ENCODE measurements around the gene FOXA1.
A peak's percentile ranks its signal among the peaks of the same experiment; 100 is the strongest.

FOXA1 gene

GRCh38 chr14:37600880-37601741 is 6.1 kb upstream of the FOXA1 start:
- H3K36me3 ChIP-seq (ENCODE audit: insufficient read depth, low read length): no peaks in the 10 kb centered on the region
- peaks cover 99% of the 10 kb centered on the region for H3K27me3 ChIP-seq (ENCODE audit: control insufficient read depth, insufficient read depth, low read length)
- no peak overlapping the region for H3K4me2 ChIP-seq (ENCODE audit: low read length)
- peaks cover 4% of the 10 kb centered on the region for H3K4me1 ChIP-seq (ENCODE audit: control insufficient read depth, insufficient read depth, low read length)
- H3K9ac ChIP-seq (ENCODE audit: low read depth, low read length): no peak overlapping the region
- H3K4me3 ChIP-seq (ENCODE audit: low read length): no peak overlapping the region
- H3K9me3 ChIP-seq (replicated peaks; ENCODE audit: low read length): peaks cover 2% of the 10 kb centered on the region

DNA sequence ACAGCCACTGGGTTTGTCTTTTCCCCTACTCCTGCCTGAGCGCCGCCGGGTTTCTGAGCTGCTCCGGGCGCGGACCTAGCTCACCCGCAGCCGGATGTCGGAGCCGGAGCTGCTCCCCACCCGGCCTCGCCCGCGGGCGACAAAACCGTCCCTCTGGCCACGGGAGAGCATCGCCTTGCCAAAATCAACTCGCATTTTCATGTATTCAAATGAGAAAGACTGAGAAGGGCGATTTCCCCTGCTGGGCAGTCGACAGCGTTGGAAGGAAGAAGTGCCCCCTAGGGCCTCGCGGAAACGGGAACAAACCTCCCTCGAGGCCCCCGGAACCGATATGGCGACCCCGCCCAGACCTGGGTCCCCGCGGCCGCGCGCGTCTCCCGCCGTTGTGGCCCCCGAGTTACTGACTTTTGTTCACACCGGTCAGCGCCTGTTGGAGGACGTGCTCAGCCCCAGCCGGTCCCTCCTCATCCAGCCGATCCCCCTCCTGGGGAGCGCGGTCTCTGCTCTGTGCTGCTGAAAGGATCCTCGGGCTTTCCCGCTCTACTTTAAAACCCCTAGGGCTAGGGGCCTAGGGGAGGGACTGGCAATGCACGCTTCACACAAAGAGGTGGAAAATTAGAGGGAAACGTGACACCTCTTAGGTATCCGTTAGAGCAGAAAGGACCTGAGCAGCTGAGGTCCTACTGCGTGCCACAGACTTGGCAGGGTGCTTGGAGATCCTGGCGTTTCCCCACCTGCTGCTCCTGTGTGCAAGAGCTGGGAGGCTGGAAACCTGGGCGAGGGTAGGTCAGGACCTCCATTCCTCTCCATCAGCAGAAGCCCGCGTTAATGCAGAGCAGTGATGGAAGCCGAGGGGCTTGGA is 4.7 kb upstream of the FOXA1 start:
- Histone ChIP-seq H3K27me3 (ENCODE audit: control insufficient read depth, insufficient read depth, low read length) (peaks cover 93% of the 10 kb centered on the region), H3K4me3 (ENCODE audit: low read length) (peak overlapping the region; percentile 12)

DNA sequence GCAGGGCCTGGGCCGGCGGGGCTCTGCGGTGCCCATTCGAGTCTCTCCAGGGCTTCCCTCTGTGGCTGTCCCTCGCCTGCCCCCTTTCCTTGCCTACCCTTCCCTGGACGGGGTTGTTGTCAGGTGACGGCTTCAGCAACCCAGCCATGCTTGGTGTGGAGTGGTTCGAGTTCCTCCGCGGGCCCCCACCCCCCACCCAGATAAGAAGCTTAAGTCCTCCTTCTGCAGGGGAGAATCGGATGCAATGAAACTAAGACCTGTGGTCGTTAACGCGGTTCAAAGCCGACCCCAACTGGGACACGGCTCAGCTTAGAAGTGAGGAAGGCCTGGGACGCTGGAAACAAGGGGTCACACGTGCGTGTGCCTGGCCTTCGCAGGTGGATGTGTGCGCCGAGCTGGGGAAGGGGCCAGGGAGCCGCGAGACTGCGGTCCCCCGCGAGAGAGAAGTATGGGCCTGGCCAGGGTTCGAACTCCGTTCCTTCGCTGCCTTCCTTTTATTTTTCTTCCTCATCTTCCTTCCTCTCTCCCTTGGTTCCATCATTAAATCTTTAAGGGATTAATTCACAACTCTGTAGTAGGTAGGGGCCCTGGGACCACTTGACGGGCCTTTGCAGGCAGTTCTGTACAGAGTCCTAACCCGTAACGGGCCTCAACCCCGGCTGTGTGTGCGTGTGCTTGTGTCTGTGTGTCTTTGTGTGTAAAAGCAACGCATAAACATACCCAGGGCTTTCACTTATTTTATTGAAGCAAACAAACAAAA is 3.9 kb upstream of the FOXA1 start:
- peaks cover 11% of the 10 kb centered on the region for H3K4me1 ChIP-seq (ENCODE audit: control insufficient read depth, insufficient read depth, low read length)
- H3K27me3 ChIP-seq (ENCODE audit: control insufficient read depth, insufficient read depth, low read length): peaks cover 87% of the 10 kb centered on the region
- no peaks in the 10 kb centered on the region for H3K36me3 ChIP-seq (ENCODE audit: insufficient read depth, low read length)
- no peak overlapping the region for H3K4me3 ChIP-seq (ENCODE audit: low read length)
- no peak overlapping the region for H3K9ac ChIP-seq (ENCODE audit: low read depth, low read length)
- H3K4me2 ChIP-seq (ENCODE audit: low read length): peak overlapping the region; percentile 70
- H3K9me3 ChIP-seq (replicated peaks; ENCODE audit: low read length): peaks cover 2% of the 10 kb centered on the region

More for the DNA sequence above, 4.7 kb upstream of the FOXA1 start:
- Histone ChIP-seq H3K9me3 (replicated peaks; ENCODE audit: low read length) (peaks cover 2% of the 10 kb centered on the region), H3K36me3 (ENCODE audit: insufficient read depth, low read length) (no peaks in the 10 kb centered on the region), H3K4me1 (ENCODE audit: control insufficient read depth, insufficient read depth, low read length) (peaks cover 10% of the 10 kb centered on the region), H3K9ac (ENCODE audit: low read depth, low read length) (no peak overlapping the region), H3K4me2 (ENCODE audit: low read length) (peak overlapping the region; percentile 70)

GRCh38 chr14:37597914-37598746 is 3.1 kb upstream of the FOXA1 start:
- Histone ChIP-seq H3K36me3 (ENCODE audit: insufficient read depth, low read length) (no peaks in the 10 kb centered on the region), H3K9me3 (replicated peaks; ENCODE audit: low read length) (peaks cover 2% of the 10 kb centered on the region), H3K4me2 (ENCODE audit: low read length) (peak overlapping the region; percentile 60), H3K4me1 (ENCODE audit: control insufficient read depth, insufficient read depth, low read length) (peaks cover 13% of the 10 kb centered on the region), H3K9ac (ENCODE audit: low read depth, low read length) (no peak overlapping the region), H3K4me3 (ENCODE audit: low read length) (peak overlapping the region; percentile 41), H3K27me3 (ENCODE audit: control insufficient read depth, insufficient read depth, low read length) (peaks cover 87% of the 10 kb centered on the region)

DNA sequence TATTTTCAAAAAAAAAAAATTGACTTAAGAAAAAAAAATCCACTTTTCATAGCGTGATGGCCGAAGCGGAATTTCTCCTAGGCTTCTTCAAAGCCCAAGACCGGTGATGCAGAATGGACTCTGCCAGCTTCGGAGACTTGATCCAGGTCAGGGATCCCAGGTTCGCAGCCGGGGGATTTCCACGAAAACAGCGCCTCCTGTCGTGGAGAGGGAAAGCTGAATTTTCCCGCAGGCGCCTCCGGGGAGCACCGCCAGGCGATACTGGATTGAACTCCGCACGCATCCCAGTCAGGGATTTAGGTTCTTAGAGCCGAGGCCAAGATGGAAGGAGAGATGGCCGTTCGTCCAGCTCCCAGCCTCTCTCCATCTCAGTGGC is 2.5 kb upstream of the FOXA1 start:
- peaks cover 87% of the 10 kb centered on the region for H3K27me3 ChIP-seq (ENCODE audit: control insufficient read depth, insufficient read depth, low read length)
- H3K4me2 ChIP-seq (ENCODE audit: low read length): peak overlapping the region; percentile 60
- no peak overlapping the region for H3K9ac ChIP-seq (ENCODE audit: low read depth, low read length)
- H3K4me1 ChIP-seq (ENCODE audit: control insufficient read depth, insufficient read depth, low read length): peaks cover 13% of the 10 kb centered on the region
- H3K9me3 ChIP-seq (replicated peaks; ENCODE audit: low read length): peaks cover 2% of the 10 kb centered on the region
- no peak overlapping the region for H3K4me3 ChIP-seq (ENCODE audit: low read length)
- no peaks in the 10 kb centered on the region for H3K36me3 ChIP-seq (ENCODE audit: insufficient read depth, low read length)

DNA sequence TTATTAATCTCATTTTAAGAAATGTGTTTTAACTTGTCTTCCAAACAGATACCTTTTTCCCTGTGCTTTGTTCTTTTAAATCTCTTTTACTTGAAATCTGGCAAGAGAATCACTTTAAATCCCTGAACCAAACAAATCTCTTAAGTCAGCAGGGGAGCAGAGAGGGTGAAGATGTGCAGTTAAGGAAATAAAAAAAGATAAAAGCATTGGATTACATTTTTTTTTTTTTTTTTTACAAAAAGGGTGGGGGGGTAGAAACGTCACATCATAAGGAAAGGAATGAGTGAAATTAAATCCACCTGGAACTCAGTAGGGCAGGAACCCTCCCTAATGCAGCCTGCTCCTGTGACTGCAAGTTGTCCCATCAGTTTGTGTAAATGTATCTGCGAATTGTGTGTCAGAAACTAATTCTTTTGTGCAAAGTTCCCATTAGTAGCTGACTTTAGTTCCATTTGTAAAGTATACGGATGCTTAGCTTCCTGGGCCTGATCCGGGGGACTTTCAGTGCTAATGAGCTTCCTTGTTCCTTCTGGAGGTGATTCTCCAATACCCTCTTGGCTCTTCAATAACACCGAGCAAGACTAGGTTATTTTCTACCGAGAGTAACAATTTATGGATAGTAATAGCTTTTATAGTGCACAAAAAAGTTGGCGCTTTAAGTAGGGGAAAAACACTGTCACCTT is 1.9 kb upstream of the FOXA1 start:
- Histone ChIP-seq H3K9ac (ENCODE audit: low read depth, low read length) (no peak overlapping the region), H3K4me3 (ENCODE audit: low read length) (no peak overlapping the region), H3K4me1 (ENCODE audit: control insufficient read depth, insufficient read depth, low read length) (peaks cover 13% of the 10 kb centered on the region), H3K4me2 (ENCODE audit: low read length) (no peak overlapping the region), H3K9me3 (replicated peaks; ENCODE audit: low read length) (peaks cover 2% of the 10 kb centered on the region), H3K27me3 (ENCODE audit: control insufficient read depth, insufficient read depth, low read length) (peaks cover 87% of the 10 kb centered on the region), H3K36me3 (ENCODE audit: insufficient read depth, low read length) (no peaks in the 10 kb centered on the region)

GRCh38 chr14:37595809-37596621 is 966 bp upstream of the FOXA1 start:
- Histone ChIP-seq H3K4me2 (ENCODE audit: low read length) (peak overlapping the region; percentile 97), H3K27me3 (ENCODE audit: control insufficient read depth, insufficient read depth, low read length) (peaks cover 87% of the 10 kb centered on the region), H3K4me3 (ENCODE audit: low read length) (peak overlapping the region; percentile 71), H3K4me1 (ENCODE audit: control insufficient read depth, insufficient read depth, low read length) (peaks cover 13% of the 10 kb centered on the region), H3K9ac (ENCODE audit: low read depth, low read length) (no peak overlapping the region), H3K36me3 (ENCODE audit: insufficient read depth, low read length) (no peaks in the 10 kb centered on the region), H3K9me3 (replicated peaks; ENCODE audit: low read length) (peaks cover 2% of the 10 kb centered on the region)

DNA sequence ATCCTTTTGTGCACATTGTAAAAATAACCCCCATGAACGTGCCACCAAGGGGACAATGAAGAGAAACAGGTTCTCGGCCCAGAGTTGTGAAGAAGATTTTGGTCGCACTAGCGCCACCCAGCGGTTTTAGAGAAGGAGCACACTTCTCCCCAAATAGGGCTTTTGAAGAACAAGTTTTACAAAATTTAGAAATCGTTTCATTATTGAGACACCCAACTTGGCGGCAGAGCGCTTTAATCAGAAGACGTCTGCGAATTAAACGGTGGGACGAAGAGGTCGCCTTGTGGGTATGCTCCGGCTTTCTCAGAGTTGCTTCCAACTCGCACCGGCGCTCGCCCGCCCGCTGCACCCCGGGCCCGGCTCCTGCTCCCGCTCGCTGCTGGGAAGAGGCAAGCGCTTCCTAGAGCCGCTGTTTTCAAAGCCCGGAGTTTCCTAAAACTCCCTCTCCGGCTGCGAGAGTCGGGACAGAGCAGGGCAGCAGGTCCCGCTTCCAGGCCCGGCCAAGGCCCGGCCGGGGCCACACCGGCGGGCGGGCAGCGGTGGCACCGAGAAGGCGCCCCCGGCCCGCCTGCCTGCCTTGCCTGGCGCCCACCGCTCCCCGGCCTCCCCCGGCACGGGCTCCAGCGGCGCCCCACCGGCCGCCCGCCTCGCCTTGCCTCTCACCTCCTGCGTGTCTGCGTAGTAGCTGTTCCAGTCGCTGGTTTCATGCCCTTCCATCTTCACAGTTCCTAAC is 645 bp downstream of the FOXA1 start:
- Histone ChIP-seq H3K4me1 (ENCODE audit: control insufficient read depth, insufficient read depth, low read length) (peaks cover 13% of the 10 kb centered on the region), H3K9ac (ENCODE audit: low read depth, low read length) (peak overlapping the region; percentile 11), H3K27me3 (ENCODE audit: control insufficient read depth, insufficient read depth, low read length) (peaks cover 87% of the 10 kb centered on the region), H3K4me2 (ENCODE audit: low read length) (peak overlapping the region; percentile 97), H3K9me3 (replicated peaks; ENCODE audit: low read length) (peaks cover 2% of the 10 kb centered on the region), H3K4me3 (ENCODE audit: low read length) (peak overlapping the region; percentile 71), H3K36me3 (ENCODE audit: insufficient read depth, low read length) (no peaks in the 10 kb centered on the region)

DNA sequence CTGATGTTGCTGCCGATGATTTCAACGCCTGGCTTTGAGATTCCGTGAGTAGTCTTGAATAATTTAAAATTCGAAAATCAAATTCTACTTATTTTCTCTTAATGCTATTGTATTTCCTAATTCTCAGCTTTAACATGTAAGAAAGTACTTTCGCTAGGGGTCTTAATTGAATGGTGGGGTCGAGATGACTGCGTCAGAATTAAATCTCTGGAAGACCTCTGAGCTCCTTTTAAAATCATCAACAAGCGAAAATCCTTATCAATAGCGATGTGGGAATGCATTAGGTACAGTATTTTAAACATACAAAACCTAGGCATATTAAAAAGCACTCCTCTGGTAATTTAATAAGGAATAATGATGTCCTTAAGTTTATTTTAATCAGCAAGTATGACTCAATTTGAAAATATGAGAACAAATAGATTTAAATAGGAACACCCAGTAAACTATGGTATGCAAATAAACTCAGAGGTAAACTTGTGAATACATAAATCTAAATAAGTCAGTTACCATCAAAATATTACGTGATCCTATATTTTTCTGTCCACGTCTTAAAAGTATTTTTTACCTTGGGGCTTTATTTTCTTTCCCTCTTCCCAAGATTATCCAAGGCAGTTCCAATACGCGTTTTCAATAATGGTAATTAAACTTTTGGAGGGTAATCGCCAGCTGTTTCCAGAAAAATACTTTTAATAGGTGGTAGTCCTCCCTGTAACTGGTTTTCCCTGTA is 1.4 kb downstream of the FOXA1 start:
- H3K4me1 ChIP-seq (ENCODE audit: control insufficient read depth, insufficient read depth, low read length): peaks cover 13% of the 10 kb centered on the region
- H3K36me3 ChIP-seq (ENCODE audit: insufficient read depth, low read length): no peaks in the 10 kb centered on the region
- peak overlapping the region; percentile 71 for H3K4me3 ChIP-seq (ENCODE audit: low read length)
- H3K9ac ChIP-seq (ENCODE audit: low read depth, low read length): no peak overlapping the region
- H3K27me3 ChIP-seq (ENCODE audit: control insufficient read depth, insufficient read depth, low read length): peaks cover 87% of the 10 kb centered on the region
- H3K9me3 ChIP-seq (replicated peaks; ENCODE audit: low read length): peaks cover 2% of the 10 kb centered on the region
- H3K4me2 ChIP-seq (ENCODE audit: low read length): peak overlapping the region; percentile 97
